ENCODE results near the gene CDR2. TPM values are rescaled to one million over a fixed set of nuclear protein-coding genes. Genes with fewer than 3 reads are reported as not detected.
A peak's percentile ranks its signal among the peaks of the same experiment; 100 is the strongest.

Gene CDR2
- total and polyA plus RNA-seq, 8 donors: 8.9 to 198 (median 22.2) TPM

DNA sequence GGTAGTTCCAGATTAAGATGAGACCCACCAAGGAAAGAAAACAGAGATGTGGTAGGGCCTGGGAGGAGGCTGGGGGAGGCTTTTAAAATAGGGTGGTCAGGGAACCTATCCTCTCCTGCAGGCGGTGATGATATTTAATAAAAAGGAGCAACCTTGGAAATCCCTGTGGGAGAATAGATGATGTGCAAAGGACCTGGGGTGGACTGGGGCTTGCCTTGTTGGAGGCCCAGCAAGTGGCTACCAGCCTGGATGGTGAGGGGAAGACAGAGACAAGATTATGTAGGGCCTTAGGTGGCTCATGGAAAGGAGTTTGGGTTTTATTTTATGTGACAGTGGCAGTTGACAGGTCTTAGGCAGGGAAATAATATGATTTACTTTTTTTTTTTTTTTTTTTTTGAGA lies 75.4 kb downstream of the CDR2 start:
- TF ChIP-seq POLR2AphosphoS5 (IDR thresholded peaks at IDR 0.05) (no peak), POLR2A (IDR thresholded peaks at IDR 0.05) (no peak), EP300 (IDR thresholded peaks at IDR 0.05) (no peak)
- TF ChIP-seq, protein P1, sequence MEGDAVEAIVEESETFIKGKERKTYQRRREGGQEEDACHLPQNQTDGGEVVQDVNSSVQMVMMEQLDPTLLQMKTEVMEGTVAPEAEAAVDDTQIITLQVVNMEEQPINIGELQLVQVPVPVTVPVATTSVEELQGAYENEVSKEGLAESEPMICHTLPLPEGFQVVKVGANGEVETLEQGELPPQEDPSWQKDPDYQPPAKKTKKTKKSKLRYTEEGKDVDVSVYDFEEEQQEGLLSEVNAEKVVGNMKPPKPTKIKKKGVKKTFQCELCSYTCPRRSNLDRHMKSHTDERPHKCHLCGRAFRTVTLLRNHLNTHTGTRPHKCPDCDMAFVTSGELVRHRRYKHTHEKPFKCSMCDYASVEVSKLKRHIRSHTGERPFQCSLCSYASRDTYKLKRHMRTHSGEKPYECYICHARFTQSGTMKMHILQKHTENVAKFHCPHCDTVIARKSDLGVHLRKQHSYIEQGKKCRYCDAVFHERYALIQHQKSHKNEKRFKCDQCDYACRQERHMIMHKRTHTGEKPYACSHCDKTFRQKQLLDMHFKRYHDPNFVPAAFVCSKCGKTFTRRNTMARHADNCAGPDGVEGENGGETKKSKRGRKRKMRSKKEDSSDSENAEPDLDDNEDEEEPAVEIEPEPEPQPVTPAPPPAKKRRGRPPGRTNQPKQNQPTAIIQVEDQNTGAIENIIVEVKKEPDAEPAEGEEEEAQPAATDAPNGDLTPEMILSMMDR (IDR thresholded peaks at IDR 0.05): no peak
- H3K4me1 ChIP-seq: peaks cover 18 to 46% (median 35%) of the 10 kb centered on the region in 4 donors
- DNase-seq: no peak
- H3K9me3 ChIP-seq: no peaks in the 10 kb centered on the region
- 91 to 100% (median 96%) methylated on average over 1 of the region's 1 CpG for WGBS, 5 donors
- H3K4me3 ChIP-seq: peak overlapping the region in 2 of 4 donors; percentile 81 to 98
- H3K36me3 ChIP-seq: peaks cover 17 to 26% (median 23%) of the 10 kb centered on the region in 4 donors
- peak overlapping the region in 3 of 5 donors; percentile 94 to 98 (median 97) for H3K27ac ChIP-seq
- H3K27me3 ChIP-seq: no peaks in the 10 kb centered on the region
- intact Hi-C loops (cut with DNase I; ENCODE audit: low total_unique reads): loop anchor here (5.0 kb wide), 1 partner anchor 97 kb away; no protein-coding TSS in a partner anchor

DNA sequence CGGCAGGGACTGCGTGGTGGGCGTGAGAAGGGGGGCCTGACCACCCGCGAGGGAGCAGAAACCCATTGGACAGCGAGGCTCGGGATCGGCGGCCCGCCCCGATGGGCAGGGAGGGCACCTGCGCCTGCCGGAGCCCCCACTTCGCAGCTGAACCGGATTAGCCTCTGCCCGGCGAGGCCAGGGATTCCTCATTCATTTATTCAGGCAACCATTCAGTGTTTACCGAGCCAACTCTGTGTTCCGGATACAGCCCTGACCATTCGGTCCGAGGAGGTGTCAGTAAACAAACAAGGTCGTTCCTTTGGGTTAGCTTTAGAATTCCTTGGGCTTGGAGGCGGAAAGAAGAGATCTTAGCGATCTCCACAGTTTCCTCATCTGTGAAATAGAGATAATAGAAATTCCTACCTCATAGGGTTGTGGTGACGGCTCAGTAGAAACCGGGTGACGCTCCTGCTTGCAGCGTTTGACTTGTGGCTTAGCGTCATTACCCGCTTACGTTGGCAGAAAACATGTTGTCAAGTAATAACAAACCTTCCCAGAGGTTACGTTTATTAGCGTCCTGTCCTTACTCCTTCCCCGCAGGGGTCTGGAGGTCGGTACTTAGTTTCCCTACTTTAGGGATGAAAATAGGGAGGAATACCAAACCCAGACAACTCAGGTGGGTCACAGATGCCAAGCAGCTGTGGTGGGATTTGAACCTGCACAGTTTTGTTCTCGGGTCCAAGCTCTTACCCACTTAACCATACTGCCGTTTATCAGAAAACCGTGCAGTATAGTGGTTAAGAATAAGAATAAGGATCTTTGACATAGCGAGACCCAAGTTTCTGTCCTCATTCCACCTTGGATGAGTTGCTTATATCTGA lies 76.3 kb downstream of the CDR2 start:
- TF ChIP-seq POLR2AphosphoS5 (IDR thresholded peaks at IDR 0.05) (peak; percentile 27 to 89 (median 33)), POLR2A (IDR thresholded peaks at IDR 0.05) (no peak)
- TF ChIP-seq, protein P1 (IDR thresholded peaks at IDR 0.05): no peak

DNA sequence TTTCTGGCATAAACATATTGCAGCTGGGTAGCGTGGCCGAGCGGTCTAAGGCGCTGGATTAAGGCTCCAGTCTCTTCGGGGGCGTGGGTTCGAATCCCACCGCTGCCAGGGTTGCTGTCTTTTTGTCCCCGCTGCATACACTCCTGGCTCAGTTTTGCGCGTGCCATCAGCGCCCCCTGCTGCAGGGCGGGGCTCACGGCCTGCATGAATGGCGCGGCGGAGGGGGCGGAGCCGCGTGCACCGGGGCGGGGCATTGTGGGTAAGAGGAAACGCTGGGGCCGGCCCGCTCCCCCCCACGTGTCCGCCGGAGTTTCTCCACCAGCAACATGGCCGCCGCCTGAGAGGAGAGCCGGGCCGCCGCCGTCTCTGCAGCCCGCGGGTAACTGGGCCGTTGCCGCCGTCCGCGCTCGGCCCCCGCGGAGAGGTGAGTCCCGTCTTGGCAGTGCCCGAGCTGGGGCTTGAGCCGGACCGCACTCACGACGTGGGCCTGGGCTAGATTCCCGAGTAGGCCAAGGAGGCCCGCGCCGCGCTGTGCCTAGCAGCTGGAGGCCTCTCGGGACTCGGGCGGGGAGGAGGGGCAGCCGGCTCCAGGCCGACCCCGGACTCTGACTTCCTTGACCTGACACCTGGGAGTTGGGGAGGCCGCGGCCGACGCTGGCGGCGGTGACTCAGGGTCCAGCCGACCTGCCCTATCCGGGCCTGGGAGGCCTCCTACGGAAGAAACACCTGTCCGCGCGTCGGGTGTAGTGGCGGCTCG lies 77.1 kb downstream of the CDR2 start, which contains the start of gene POLR3E:
Gene POLR3E (plus strand): TSS at position 296 of the 757 bp plus-strand sequence. CDS start 5,560 bp downstream, outside the sequence.
- H3K4me1 ChIP-seq: peaks cover 18 to 46% (median 35%) of the 10 kb centered on the region in 4 donors
- peak within 1 kb of the TSS; percentile 93 to 98 (median 96) for H3K27ac ChIP-seq
- TF ChIP-seq, protein P1 (IDR thresholded peaks at IDR 0.05): peak in 6 of 7 experiments; percentile 36 to 99 (median 89)
- no peak for TF ChIP-seq EP300 (IDR thresholded peaks at IDR 0.05)
- TF ChIP-seq POLR2AphosphoS5 (IDR thresholded peaks at IDR 0.05): peak; percentile 55 to 96 (median 71)
- TF ChIP-seq POLR2A (IDR thresholded peaks at IDR 0.05): no peak
- H3K27me3 ChIP-seq: no peaks in the 10 kb centered on the region
- H3K9me3 ChIP-seq: no peaks in the 10 kb centered on the region
- 0% methylated on average over 20 to 76 of the region's 76 CpGs for WGBS, 5 donors
- intact Hi-C loops (cut with DNase I; ENCODE audit: low total_unique reads): loop anchor here (5.0 kb wide), 1 partner anchor 95 kb away; no protein-coding TSS in a partner anchor
- H3K4me3 ChIP-seq: peak within 1 kb of the TSS; percentile 79 to 98 (median 82)
- peaks cover 1 to 9% (median 9%) of the 10 kb centered on the region in 4 donors for H3K36me3 ChIP-seq
- peak; percentile 100 for DNase-seq

More for the DNA sequence above, 76.3 kb downstream of the CDR2 start:
- Histone ChIP-seq H3K36me3 (peaks cover 9 to 18% (median 17%) of the 10 kb centered on the region in 4 donors), H3K4me1 (peaks cover 18 to 46% (median 35%) of the 10 kb centered on the region in 4 donors), H3K27me3 (no peaks in the 10 kb centered on the region), H3K4me3 (peak overlapping the region; percentile 79 to 98 (median 82)), H3K9me3 (no peaks in the 10 kb centered on the region), H3K27ac (peak overlapping the region; percentile 93 to 98 (median 96))
- intact Hi-C loops (cut with DNase I; ENCODE audit: low total_unique reads): loop anchor here (5.0 kb wide), 1 partner anchor 96 kb away; no protein-coding TSS in a partner anchor
- peak; percentile 50 to 92 for DNase-seq
- 0 to 1% (median 1%) methylated on average over 22 to 39 of the region's 39 CpGs for WGBS, 5 donors

All from stomach (tissue), 9 donors.